ENCODE data around the gene MSH4. TPM values are rescaled to one million over a fixed set of nuclear protein-coding genes. Genes with fewer than 3 reads are reported as not detected.

MSH4 gene
- total RNA-seq, 1 experiment from 2014 or later: 0.33 TPM

DNA sequence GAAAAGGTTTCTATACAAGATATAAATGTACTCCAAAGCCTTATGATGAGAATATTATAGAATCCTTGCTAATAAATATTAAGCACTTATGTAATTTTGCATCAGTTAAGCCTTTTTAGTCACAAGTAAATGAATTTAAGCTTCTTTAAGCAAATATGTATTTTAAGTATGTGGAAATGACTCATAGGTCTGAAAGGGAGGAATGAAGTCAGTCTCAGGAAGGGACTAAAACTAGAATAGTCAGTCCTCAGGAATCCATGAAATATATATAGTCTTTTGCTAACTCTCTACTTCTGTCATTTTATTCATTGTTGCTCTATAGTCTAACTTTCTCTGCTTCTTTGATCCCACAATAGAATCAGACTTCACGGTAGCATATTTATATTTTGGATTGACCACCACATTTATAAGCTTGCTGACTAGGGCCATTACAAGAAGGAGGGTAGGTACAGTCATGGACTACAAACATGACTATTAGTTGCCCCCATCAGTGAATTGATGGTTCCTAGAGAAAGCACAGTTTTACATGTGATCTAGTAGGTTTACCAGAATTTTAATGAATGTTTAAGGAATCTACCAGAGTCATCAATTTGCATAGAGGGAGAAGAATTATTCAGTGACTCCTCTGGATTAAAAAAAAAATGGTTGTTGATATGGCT, 30.9 kb upstream of the MSH4 start (continued):
- TF ChIP-seq, protein P1, sequence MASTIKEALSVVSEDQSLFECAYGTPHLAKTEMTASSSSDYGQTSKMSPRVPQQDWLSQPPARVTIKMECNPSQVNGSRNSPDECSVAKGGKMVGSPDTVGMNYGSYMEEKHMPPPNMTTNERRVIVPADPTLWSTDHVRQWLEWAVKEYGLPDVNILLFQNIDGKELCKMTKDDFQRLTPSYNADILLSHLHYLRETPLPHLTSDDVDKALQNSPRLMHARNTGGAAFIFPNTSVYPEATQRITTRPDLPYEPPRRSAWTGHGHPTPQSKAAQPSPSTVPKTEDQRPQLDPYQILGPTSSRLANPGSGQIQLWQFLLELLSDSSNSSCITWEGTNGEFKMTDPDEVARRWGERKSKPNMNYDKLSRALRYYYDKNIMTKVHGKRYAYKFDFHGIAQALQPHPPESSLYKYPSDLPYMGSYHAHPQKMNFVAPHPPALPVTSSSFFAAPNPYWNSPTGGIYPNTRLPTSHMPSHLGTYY (CRISPR knock-in tag; IDR thresholded peaks at IDR 0.05): no peak
- TF ChIP-seq, protein P2, sequence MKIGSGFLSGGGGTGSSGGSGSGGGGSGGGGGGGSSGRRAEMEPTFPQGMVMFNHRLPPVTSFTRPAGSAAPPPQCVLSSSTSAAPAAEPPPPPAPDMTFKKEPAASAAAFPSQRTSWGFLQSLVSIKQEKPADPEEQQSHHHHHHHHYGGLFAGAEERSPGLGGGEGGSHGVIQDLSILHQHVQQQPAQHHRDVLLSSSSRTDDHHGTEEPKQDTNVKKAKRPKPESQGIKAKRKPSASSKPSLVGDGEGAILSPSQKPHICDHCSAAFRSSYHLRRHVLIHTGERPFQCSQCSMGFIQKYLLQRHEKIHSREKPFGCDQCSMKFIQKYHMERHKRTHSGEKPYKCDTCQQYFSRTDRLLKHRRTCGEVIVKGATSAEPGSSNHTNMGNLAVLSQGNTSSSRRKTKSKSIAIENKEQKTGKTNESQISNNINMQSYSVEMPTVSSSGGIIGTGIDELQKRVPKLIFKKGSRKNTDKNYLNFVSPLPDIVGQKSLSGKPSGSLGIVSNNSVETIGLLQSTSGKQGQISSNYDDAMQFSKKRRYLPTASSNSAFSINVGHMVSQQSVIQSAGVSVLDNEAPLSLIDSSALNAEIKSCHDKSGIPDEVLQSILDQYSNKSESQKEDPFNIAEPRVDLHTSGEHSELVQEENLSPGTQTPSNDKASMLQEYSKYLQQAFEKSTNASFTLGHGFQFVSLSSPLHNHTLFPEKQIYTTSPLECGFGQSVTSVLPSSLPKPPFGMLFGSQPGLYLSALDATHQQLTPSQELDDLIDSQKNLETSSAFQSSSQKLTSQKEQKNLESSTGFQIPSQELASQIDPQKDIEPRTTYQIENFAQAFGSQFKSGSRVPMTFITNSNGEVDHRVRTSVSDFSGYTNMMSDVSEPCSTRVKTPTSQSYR (CRISPR knock-in tag; IDR thresholded peaks at IDR 0.05): no peak
- TF ChIP-seq ZNF671 (CRISPR knock-in tag; IDR thresholded peaks at IDR 0.05) (no peak), ELF4 (CRISPR knock-in tag; IDR thresholded peaks at IDR 0.05; ENCODE audit: low read depth) (no peak), GRHL2 (CRISPR knock-in tag; IDR thresholded peaks at IDR 0.05; ENCODE audit: insufficient replicate concordance, severe bottlenecking) (no peak)

DNA sequence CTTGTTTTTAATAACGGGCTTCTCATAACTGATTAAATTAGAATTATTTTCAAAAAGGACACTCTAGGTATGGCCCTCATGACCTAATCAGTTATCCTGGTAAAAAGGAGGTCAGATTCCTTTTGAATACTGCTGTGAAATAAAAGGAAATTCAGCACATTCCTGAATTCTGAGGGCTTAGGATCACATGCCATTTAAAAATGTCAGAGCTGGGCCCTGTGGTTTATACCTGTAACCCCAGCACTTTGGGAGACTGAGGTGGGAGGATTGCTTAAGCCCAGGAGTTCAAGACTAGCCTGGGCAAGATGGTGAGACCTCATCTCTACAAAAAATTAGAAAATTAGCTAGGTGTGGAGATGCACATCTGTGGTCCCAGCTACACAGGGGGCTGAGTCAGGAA, 28.7 kb upstream of the MSH4 start:
- H3K27ac Mint-ChIP-seq: peak overlapping the region; percentile 27; the same call in 1 of the 2 replicates
- H3K36me3 Mint-ChIP-seq: no peaks in the 10 kb centered on the region
- peaks cover 16% of the 10 kb centered on the region for H3K4me1 Mint-ChIP-seq
- POLR2A ChIA-PET: no interaction called here
- no peak for DNase-seq (ENCODE audit: low spot score)
- TF ChIP-seq, protein P3, sequence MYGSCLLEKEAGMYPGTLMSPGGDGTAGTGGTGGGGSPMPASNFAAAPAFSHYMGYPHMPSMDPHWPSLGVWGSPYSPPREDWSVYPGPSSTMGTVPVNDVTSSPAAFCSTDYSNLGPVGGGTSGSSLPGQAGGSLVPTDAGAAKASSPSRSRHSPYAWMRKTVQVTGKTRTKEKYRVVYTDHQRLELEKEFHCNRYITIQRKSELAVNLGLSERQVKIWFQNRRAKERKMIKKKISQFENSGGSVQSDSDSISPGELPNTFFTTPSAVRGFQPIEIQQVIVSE (CRISPR knock-in tag; IDR thresholded peaks at IDR 0.05; ENCODE audit: borderline replicate concordance): no peak
- TF ChIP-seq JUN (CRISPR knock-in tag; IDR thresholded peaks at IDR 0.05) (no peak), CREM (CRISPR knock-in tag; IDR thresholded peaks at IDR 0.05) (no peak), MXD4 (CRISPR knock-in tag; IDR thresholded peaks at IDR 0.05; ENCODE audit: borderline replicate concordance) (no peak), ZNF317 (CRISPR knock-in tag; IDR thresholded peaks at IDR 0.05; ENCODE audit: borderline replicate concordance, low read depth) (no peak), TCF7 (CRISPR knock-in tag; IDR thresholded peaks at IDR 0.05; ENCODE audit: low read depth) (no peak), CBFB (CRISPR knock-in tag; IDR thresholded peaks at IDR 0.05; ENCODE audit: low read depth) (no peak), ZNF671 (CRISPR knock-in tag; IDR thresholded peaks at IDR 0.05) (no peak), GRHL2 (CRISPR knock-in tag; IDR thresholded peaks at IDR 0.05; ENCODE audit: insufficient replicate concordance, severe bottlenecking) (no peak)
- TF ChIP-seq, protein P4, sequence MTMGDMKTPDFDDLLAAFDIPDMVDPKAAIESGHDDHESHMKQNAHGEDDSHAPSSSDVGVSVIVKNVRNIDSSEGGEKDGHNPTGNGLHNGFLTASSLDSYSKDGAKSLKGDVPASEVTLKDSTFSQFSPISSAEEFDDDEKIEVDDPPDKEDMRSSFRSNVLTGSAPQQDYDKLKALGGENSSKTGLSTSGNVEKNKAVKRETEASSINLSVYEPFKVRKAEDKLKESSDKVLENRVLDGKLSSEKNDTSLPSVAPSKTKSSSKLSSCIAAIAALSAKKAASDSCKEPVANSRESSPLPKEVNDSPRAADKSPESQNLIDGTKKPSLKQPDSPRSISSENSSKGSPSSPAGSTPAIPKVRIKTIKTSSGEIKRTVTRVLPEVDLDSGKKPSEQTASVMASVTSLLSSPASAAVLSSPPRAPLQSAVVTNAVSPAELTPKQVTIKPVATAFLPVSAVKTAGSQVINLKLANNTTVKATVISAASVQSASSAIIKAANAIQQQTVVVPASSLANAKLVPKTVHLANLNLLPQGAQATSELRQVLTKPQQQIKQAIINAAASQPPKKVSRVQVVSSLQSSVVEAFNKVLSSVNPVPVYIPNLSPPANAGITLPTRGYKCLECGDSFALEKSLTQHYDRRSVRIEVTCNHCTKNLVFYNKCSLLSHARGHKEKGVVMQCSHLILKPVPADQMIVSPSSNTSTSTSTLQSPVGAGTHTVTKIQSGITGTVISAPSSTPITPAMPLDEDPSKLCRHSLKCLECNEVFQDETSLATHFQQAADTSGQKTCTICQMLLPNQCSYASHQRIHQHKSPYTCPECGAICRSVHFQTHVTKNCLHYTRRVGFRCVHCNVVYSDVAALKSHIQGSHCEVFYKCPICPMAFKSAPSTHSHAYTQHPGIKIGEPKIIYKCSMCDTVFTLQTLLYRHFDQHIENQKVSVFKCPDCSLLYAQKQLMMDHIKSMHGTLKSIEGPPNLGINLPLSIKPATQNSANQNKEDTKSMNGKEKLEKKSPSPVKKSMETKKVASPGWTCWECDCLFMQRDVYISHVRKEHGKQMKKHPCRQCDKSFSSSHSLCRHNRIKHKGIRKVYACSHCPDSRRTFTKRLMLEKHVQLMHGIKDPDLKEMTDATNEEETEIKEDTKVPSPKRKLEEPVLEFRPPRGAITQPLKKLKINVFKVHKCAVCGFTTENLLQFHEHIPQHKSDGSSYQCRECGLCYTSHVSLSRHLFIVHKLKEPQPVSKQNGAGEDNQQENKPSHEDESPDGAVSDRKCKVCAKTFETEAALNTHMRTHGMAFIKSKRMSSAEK (CRISPR knock-in tag; IDR thresholded peaks at IDR 0.05; ENCODE audit: borderline replicate concordance): no peak
- TF ChIP-seq, protein P5, sequence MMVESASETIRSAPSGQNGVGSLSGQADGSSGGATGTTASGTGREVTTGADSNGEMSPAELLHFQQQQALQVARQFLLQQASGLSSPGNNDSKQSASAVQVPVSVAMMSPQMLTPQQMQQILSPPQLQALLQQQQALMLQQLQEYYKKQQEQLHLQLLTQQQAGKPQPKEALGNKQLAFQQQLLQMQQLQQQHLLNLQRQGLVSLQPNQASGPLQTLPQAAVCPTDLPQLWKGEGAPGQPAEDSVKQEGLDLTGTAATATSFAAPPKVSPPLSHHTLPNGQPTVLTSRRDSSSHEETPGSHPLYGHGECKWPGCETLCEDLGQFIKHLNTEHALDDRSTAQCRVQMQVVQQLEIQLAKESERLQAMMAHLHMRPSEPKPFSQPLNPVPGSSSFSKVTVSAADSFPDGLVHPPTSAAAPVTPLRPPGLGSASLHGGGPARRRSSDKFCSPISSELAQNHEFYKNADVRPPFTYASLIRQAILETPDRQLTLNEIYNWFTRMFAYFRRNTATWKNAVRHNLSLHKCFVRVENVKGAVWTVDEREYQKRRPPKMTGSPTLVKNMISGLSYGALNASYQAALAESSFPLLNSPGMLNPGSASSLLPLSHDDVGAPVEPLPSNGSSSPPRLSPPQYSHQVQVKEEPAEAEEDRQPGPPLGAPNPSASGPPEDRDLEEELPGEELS (CRISPR knock-in tag; IDR thresholded peaks at IDR 0.05): no peak
- TF ChIP-seq, protein P6, sequence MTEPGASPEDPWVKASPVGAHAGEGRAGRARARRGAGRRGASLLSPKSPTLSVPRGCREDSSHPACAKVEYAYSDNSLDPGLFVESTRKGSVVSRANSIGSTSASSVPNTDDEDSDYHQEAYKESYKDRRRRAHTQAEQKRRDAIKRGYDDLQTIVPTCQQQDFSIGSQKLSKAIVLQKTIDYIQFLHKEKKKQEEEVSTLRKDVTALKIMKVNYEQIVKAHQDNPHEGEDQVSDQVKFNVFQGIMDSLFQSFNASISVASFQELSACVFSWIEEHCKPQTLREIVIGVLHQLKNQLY (CRISPR knock-in tag; IDR thresholded peaks at IDR 0.05): no peak
- TF ChIP-seq, protein P7, sequence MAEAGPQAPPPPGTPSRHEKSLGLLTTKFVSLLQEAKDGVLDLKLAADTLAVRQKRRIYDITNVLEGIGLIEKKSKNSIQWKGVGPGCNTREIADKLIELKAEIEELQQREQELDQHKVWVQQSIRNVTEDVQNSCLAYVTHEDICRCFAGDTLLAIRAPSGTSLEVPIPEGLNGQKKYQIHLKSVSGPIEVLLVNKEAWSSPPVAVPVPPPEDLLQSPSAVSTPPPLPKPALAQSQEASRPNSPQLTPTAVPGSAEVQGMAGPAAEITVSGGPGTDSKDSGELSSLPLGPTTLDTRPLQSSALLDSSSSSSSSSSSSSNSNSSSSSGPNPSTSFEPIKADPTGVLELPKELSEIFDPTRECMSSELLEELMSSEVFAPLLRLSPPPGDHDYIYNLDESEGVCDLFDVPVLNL (CRISPR knock-in tag; IDR thresholded peaks at IDR 0.05; ENCODE audit: borderline replicate concordance, low read depth): no peak
- TF ChIP-seq, protein P8, sequence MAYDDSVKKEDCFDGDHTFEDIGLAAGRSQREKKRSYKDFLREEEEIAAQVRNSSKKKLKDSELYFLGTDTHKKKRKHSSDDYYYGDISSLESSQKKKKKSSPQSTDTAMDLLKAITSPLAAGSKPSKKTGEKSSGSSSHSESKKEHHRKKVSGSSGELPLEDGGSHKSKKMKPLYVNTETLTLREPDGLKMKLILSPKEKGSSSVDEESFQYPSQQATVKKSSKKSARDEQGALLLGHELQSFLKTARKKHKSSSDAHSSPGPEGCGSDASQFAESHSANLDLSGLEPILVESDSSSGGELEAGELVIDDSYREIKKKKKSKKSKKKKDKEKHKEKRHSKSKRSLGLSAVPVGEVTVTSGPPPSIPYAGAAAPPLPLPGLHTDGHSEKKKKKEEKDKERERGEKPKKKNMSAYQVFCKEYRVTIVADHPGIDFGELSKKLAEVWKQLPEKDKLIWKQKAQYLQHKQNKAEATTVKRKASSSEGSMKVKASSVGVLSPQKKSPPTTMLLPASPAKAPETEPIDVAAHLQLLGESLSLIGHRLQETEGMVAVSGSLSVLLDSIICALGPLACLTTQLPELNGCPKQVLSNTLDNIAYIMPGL (CRISPR knock-in tag; IDR thresholded peaks at IDR 0.05): no peak
- ATAC-seq: peak; percentile 46
- no peaks in the 10 kb centered on the region for H3K27me3 Mint-ChIP-seq (ENCODE audit: low read depth)
- no peak overlapping the region for H3K4me3 Mint-ChIP-seq
- CTCF ChIA-PET: interaction anchor here (1.7 kb wide), 1 partner anchor 153 kb away, joined by 4 read pairs; no protein-coding TSS in a partner anchor
- H3K9me3 Mint-ChIP-seq: no peaks in the 10 kb centered on the region

Data from WTC11 (cell line).